ENCODE data around the gene MCRIP1. TPM values are rescaled to one million over a fixed set of nuclear protein-coding genes. Genes with fewer than 3 reads are reported as not detected.
A peak's percentile ranks its signal among the peaks of the same experiment; 100 is the strongest.
"Not testable (repeated sequence)": the region's sequence is repeated elsewhere in the genome, so short reads cannot be mapped to it uniquely, and the experiment has no call there.

The MCRIP1 gene
- total RNA-seq, 1 experiment from 2014 or later: 13.7 TPM

DNA sequence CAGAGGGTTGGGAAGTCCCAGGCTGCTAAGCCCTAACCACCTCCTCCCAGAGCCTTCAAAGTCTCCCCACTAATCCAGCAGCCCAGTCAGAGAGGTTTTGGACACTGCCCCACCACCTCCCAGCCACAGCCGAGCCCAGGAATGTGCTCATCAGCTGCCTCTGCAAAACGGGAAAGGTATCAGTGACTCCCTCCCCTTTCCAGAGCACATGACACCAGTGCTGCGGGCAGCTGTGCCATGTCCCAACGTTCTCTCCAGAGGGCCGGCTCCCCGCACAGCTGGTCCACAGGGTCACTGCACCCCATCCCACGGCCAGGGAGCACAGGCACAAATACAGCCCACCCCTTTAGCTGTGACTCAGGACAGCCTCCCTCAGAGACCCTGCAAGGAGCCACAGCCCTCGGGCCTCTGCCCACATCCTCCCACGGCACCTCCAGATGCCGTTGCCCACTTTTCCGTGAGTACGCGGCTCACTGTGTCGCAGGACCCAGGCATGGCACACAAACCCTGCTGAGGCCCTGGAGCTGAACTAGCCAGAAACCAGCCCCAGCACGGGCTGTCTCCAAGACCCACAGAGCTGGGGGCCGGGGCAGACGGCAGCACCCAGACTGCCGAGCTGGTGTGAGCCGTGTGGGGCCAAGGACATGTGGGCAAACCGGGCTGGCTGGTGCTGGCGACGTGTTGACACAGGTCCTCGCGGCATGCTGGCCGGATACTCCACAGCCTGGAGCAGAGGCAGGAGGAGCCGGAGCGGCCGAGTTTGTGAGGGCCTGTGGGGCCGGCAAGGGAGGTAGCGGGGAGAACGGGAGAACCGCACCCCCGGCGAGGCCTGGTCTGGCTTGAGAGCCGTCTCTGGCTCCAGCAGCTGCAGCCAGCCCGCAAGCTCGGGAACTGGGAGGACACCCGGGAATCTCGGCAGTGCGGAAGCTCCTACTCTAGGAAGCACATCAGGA lies 8.0 kb upstream of the MCRIP1 start:
- DNase-seq (ENCODE audit: low spot score): no peak

DNA sequence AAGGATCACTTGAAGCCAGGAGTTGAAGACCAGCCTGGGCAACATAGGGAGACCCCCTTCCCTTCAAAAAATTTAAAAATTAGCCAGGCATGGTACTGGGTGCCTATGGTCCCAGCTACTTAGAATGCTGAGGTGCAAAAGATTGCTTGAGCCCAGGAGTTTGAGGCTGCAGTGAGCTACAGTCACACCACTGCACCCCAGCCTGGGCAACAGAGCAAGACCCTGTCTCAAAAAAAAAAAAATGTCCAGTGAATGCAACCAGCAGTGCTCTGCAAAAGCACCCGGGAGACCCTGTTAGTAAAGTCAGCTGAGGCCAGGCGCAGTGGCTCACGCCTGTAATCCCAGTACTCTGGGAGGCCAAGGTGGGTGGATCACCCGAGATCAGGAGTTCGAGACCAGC lies 7.0 kb upstream of the MCRIP1 start:
- DNase-seq (ENCODE audit: low spot score): not testable (repeated sequence)

DNA sequence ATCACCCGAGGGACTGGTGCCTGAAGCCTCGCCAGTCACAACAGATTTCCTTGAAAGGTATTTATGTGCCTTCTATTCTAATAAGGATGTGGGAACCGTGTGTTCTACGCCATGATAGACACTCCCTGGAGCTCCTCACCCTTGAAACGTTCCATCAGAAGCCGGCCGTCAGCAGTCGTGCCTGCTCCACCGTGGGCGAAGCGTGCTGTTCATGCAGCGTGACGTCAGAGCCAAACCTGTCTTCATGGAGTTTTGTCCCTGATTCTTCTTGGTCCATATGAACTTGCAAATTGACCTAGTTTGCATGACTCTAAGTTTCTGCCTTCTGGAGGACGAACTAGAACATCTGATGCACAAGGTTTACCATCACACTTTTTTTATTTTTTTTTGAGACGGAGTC lies 6.2 kb upstream of the MCRIP1 start:
- no peak for DNase-seq (ENCODE audit: low spot score)

DNA sequence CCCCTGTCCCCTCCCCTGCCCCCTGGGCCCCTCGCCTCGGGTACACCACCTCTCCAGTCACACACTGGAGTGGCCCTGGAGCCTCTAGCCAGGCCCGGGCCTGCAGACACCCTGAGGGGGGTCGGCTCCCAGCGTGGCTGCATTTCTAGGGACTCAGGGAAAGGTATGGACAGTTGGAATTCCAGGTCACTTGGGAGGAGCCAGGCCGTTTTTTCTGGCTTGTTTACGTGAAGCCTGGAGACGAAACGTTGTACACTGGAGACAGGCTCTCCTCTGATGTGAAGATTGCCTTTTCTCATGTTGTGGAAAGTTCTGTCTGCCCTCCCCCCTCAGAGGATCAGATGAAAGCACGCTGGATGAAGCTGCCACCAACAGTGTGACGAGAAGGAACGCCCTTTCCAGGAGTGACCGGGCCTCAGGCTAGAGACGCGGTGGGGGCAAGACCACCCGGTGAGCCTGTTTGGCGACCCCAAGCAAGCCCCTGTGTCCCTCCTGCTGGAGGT lies 5.7 kb upstream of the MCRIP1 start:
- no peak for DNase-seq (ENCODE audit: low spot score)

DNA sequence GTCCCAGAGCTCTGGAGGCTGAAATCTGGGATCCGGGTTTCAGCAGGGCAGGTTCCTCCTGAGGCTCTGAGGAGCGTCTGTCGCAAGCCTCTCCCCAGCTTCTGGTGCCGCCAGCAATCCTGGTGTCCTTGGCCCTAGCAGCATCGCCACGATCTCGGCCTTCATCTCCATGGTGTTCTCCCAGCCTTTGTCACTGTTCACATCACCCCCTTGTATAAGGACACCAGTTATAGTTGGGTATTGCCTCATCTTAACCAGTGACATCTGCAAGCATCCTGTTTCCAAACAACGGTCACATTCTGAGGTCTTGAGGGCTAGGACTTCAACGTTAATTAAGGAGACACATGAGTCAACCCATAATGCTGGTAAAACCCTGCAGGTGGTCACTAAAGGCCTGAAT lies 4.5 kb upstream of the MCRIP1 start:
- peak; percentile 57 for DNase-seq (ENCODE audit: low spot score)

DNA sequence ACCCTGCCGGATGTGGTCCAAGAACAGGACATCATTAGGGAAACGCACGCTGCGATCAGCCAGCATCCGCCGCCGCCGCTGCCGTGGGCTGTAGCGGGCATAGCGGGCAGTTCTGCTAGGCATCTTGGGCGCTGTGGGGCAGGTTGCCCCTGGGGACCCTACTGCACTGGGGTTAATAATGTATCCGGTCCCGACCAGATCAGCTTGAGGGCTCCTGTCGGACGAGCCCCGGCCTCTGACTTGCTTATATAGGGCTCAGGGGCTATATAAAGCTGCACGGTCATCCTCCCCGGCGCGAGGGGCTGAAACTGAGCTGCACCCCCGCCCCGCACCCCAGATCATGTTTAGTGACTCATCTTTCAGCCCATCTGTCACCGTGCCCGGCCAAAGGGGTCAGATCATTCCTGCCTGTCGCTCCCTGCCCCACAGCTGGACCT lies 1.8 kb upstream of the MCRIP1 start, which contains the start of gene PPP1R27:
Gene PPP1R27 (minus strand): TSS at position 220 of the 437 bp plus-strand sequence. CDS start 97 bp downstream, at position 123.
- no peak for DNase-seq (ENCODE audit: low spot score)

DNA sequence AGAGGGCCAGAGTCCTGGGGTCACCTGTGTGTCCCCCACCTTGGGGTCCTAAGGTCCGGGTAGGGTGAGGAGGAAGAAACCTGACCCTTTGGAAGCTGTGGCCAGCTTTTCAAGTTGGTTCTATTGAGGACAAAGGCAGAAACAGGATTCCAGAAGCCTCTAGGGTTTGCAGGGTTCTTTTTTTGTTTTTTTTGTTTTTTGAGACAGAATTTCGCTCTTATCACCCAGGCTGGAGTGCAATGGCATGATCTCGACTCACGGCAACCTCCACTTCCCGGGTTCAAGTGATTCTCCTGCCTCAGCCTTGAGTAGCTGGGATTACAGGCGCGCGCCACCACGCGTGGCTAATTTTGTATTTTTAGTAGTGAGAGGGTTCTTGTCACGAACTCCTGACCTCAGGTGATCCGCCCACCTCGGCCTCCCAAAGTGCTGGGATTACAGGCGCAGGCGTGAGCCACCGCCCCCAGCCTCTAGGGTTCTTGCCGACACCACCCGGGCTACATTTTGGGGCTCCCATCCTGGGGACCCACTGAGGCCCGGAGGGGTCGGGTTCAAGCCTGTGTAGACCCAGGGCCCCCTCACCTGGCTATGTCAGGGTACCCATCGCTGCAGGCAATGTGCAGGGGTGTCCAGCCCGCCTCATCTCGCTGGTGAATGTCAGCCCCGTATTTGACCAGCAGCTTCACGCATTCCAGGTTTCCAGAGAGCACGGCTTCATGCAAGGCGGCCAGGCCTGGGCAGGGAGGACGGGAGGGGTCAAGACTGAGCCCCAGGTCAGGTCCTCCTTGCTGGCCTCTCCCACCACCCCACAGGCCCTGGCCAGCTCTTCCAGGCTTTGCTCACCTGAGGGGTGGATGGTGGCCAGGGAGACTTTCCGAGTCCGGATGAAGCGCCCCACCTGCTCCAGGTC lies 1.1 kb upstream of the MCRIP1 start:
- DNase-seq (ENCODE audit: low spot score): no peak

DNA sequence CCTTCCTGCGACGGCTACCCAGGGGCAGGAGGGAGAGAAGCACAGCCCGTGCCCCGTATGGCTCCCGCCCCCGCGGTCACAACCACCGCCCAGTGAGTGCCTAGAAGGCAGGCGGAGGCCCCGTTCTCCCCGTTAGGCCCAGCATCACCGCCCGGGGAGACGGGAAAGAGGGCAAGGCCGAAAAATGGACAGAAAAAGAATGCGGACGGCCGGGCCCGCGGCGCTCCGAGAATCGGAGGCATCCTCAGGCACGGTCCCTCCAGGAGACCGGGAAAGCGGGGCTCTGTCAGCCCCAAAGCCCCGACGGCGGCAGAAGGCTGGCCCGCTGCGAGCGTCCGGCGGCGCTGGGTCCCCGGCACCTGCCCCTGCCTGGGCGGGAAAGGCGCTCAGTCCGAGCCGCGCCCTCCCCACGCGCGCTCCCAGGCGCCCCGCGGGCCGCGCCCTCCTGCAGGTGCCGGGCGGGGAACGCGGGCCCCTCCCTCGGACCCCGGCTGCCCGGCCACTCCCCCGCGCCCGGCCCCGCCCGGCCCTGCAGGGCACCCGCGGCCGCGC lies 407 bp downstream of the MCRIP1 start:
- no peak for DNase-seq (ENCODE audit: low spot score)

DNA sequence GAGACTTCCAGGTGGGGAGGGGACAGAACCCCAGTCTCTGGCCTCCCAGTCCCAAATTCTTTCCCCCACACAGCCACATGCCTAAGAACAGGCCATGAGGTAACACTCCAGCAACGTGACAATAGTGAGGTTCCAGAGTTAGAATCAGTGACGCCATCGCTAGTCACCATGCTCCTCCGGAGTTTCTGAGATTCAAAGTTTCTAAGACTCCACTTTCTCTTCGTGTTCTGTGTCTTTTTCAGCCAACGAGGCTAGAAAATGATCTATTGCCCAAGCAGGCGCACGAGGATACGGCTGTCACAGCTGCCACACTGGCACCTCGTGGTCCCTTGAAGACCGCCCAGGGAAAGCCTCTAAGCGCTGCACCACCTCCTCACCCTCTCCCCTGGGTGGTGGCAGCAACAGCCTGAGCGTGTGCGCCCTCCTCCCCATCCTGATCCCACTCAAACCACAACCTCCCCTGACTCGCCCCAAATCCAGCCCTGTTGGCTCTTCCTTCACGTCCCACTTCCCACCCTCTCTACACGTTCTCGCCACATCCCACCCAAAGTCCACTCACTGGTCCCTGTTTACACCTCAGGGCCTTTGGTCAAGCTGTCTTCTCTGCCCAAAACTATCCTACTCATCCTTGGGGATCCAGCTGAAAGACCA lies 1.0 kb downstream of the MCRIP1 start:
- DNase-seq (ENCODE audit: low spot score): no peak

DNA sequence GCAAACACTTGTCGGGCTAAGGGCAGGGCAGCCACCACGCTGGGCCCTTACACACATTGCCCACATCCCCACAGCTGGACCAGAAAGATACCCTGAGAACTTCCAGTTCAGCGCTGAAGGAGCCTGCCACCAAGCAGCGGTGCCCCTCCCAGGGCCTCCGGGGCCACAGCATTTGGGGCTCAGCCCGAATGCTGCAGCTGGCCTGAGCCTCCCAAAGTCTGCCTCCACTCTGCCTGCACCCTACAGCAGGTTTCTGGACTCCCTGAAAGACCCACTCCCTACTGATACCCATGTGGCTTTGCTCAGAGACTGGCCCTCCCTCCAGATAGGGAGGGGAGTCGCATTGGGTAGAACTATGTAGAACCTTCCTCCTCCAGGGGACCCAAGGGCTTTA lies 1.5 kb downstream of the MCRIP1 start:
- DNase-seq (ENCODE audit: low spot score): no peak

DNA sequence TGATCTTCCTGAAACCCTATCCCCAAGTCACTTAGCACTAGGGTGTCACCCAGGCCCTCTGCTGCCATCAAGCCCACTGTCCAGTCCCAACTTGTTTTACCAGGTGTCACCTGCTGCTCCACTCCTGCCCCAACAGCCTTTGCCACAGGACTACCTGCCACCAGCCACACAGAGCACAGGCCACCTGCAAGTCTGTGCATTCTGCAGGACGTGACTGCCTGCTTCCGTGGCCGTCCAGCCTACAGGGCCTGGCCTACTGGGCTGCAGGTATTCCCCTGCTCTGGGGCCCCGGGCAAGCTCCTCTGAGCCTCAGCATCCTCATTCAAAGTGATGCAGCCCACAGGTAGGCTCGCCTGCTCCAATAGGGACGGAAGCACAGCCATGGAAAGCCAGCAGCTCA lies 3.2 kb downstream of the MCRIP1 start:
- no peak for DNase-seq (ENCODE audit: low spot score)

DNA sequence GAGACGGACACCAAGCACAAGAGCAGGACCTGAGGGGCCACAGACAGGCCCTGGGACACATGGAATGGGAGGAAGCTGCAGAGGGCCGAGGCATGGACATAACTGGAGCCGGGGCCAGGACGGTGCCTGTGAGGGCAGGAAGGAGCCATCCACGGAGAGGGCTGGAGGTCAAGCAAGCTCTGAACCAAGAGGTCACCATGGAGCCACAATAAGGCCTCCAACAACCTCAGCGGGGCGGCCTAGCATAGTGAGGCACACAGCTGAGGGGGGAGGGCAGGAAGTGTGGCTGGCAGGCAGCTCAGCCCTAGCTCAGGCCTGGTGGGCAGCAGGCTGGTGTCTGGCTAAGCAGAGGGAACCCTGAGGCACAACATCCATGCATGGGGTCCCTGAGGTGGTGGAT lies 4.4 kb downstream of the MCRIP1 start:
- DNase-seq (ENCODE audit: low spot score): no peak

DNA sequence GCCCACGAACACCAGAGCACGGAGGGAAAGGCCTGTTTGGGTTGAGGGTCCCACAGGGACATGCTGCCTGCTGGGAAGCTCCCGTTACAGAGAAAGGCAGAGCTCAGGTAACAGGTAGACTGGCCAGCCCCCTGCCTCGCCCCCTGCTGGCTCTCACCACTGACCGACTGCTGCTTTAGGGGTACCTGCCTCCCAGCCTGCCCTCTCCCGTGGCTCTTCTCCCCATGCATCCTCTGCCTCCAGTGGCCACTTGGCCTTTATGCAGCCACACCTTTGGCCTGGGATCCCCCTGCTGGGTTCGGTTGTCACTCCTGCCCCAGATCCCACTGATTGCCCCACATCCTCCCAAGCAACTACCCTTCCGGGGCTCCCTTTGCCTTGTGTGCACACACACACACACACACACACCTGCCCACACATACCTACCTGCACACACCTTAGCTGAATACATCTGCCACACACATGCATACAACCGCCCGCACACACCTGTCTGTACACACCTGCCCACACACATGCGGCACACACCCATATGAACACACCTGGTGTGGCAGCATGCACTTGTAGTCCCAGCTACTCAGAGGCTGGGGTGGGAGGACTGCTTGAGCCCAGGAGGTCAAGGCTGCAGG lies 7.1 kb downstream of the MCRIP1 start:
- no peak for DNase-seq (ENCODE audit: low spot score)

DNA sequence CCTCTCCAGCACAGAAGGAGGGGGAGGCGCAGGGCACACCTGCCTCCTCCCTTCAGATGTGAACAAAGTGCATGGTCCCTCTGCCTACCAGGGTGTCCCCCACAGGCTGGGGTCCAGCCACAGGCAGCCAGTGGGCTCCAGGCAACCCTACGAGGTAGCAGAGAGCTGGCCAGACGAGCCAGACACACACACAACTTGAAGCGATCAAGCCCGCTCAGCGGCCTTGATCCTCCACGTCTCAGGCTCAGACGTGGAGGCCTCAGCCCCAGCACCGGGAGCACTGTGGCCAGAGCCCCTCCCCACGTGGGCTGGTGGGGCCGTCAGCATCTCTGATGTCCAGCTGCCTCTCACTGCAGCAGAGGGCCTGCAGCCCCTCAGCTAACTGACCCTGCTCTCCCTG lies 8.5 kb downstream of the MCRIP1 start:
- DNase-seq (ENCODE audit: low spot score): no peak

DNA sequence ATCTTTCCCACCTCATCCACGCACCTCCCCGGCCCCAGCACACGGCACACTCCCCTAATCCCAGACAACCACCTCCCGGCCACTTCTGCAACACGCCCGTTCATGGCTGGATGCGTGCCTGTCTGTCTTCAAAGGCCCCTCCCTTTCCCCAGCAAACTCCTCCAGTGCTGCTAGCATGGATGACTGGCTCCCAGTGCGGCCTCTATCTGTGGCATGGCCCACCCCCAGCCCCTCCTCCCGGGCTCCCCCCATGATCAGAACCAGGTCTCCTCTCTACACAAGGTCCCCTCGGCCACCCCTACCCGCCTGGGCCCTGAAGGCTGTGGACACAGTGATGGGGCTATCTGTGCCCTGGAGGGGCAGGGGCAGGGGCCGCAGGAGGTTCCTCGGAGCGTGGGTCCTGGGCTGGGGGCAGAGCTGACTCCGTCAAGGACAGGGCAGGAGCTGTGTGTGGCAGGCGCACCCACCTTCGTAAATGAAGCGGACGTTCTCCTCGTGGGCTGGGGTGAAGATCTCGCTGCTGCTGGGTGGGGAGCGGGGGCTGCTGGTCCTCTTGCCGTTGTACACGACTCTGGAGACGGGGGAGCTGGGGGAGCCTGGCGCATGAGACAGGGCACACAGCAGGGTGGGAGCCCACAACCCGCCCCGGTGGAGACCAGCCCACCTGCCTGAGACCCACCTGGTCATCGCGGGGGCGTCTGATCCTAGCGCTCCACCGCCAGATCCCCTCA lies 9.1 kb downstream of the MCRIP1 start:
- no peak for DNase-seq (ENCODE audit: low spot score)

DNA sequence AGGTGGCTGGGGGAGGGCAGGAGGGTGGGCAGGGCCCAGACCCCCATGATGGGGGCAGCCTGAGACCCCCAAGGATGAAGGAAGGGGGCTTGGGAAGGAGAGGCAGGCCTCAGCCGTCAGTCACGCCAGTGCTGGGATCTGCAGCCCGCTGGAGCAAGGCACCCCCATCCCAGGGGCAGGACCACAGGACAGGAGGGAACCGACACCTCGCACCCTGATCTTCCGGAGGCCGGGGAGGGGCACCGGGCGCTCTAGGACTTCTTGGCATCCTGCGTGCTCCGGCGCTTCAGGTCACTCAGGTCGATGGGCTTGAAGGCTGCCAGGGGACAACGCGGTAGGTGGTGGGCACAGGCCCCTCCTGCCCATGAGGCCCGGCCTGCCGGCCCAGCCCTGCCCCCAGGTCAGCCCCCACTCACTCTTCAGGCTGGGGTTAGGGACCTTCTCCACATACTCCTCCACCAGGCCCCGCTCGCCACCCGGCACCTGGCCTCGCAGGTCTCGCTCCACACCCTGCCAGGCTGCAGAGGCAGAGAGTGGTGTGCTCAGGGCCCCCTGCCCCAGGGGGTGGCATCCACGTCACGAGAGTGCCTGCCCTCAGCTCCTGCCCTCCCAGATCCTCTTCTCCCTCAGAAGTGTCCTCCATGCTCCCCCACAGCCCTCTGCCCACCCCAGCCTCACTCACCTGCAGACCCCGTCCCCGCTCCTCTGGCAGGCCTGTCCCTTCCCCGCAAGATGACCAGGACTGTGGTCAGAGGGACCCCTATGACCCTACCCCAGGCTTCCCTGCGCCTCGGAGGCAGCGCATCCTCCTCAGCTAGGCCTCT lies 9.9 kb downstream of the MCRIP1 start:
- DNase-seq (ENCODE audit: low spot score): no peak

DNA sequence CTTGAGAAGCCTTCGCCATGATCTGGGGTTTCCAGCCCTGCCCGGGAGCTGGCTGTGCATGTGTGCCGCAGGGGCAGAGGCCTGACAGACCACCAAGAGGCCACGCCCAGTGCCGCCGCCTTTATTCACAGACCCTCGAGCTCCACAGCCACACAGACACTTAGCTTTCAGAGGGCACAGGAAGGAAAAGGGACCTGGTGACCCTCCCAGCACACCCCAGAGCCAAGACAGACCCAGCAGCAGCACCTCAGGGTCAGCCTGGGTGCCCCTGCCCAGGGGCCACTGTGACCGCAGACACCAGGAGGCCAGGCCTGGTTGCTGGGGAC lies 10.8 kb downstream of the MCRIP1 start:
- no peak for DNase-seq (ENCODE audit: low spot score)

DNA sequence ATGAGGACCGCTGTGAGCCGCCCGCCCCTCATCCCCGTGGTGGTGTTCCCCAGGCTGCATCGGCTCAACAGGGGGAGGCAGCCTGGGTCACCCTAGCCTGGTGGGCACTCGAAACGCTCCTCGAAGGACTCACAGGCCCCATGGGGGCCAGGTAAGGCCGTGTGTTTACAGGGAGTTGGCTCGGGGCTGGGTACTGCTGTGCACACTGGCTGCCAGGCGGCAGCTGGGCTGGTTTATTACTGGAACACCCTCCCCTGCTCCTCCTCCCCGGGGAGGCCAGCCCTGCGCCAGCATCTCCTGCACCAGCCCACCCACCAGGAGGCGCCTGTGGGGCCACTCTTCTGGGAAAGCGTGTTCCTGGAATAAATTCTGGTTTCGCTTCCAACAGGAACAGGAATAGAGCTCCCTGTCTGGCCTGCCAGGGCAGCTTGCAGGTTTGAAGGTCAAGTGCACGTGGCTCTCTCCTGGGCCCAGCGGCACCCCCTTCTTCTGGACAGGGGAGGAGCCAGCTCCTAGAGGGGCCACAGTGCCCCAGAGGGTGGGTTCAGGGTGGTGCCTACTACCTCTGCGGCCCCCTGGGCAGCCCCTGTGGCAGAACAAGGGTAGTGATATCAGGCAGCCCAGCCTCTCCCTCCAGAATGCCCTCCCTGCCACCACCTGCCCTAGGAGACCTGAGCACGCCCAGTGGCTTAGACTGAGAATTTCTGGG lies 11.3 kb downstream of the MCRIP1 start:
- peak; percentile 88 for DNase-seq (ENCODE audit: low spot score)

DNA sequence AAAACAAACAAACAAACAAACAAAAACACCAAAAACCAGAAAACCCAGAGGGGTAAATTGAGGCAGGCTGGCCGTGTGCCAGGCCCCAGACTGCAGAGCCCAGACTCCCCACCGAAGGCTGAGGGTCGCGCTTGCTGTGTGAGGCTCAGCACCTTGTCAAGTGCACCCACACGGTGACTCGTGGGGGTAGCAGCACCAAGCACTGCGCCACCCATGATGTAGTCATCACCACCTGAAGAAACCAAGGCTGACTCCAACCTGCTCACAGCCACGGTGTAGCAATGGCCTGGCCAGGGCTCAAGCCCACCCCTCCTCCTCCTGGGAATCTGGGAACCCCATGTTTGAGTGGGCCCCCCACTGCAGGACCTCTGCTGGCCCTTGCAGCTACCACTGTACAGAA lies 11.9 kb downstream of the MCRIP1 start:
- DNase-seq (ENCODE audit: low spot score): no peak

Data from H4 (cell line).